ENCODE data around the gene HHIPL1.

- no peak for TF ChIP-seq CTCF (IDR thresholded peaks at IDR 0.05; ENCODE audit: insufficient read depth, low read length, poor library complexity, severe bottlenecking)
- no peak for TF ChIP-seq EZH2phosphoT487 (conservative IDR thresholded peaks at IDR 0.05; ENCODE audit: low read length)
Measured at GRCh38 chr14:99651953-99652746, 7.2 kb downstream of the HHIPL1 start.
